Vagina (tissue), 2 donors: Measurements from ENCODE around the gene JPH4. TPM values are rescaled to one million over a fixed set of nuclear protein-coding genes. Genes with fewer than 3 reads are reported as not detected.

Experiments
- DNase-seq, 2 donors: peaks; one replicate each; pipeline ENCODE4 v3.0.0-alpha.2; 2017; ENCODE audit errors: extremely low spot score in 2 of 2
- H3K27ac ChIP-seq: fragments of 200-600 bp; sonication (generic); one replicate; pipeline ENCODE4 v1.5.1; 2019
- H3K27me3 ChIP-seq: fragments of 200-600 bp; sonication (generic); one replicate; pipeline ENCODE4 v1.5.1; 2019
- H3K36me3 ChIP-seq, 2 donors: fragments of 200-600 bp; sonication (generic); one replicate each; pipeline ENCODE4 v1.5.1; 2017 to 2019
- H3K4me1 ChIP-seq: fragments of 200-600 bp; sonication (generic); one replicate; pipeline ENCODE4 v1.5.1; 2019
- H3K4me3 ChIP-seq, 2 donors: fragments of 200-600 bp; sonication (generic); 1 replicate in 1 of 2; 2 replicates in 1 of 2; pipeline ENCODE4 v1.5.1; 2016 to 2019
- H3K9me3 ChIP-seq: fragments of 200-600 bp; sonication (generic); one replicate; pipeline ENCODE4 v1.5.1; 2019
- POLR2A ChIP-seq, 2 donors: fragments of 450-650 bp; IDR thresholded peaks; one replicate each; pipeline ENCODE4 v1.6.1; 2017; ENCODE audit warnings: antibody characterized with exemption in 2 of 2, mild to moderate bottlenecking in 2 of 2, moderate library complexity in 2 of 2
- POLR2AphosphoS5 ChIP-seq, 2 donors: sonication (generic); formaldehyde crosslinking; IDR thresholded peaks; one replicate each; pipeline ENCODE4 v1.9.0; 2017; ENCODE audit warnings: antibody characterized with exemption in 2 of 2, mild to moderate bottlenecking in 2 of 2, low read depth in 1 of 2; ENCODE audit not compliant: insufficient read depth in 1 of 2
- intact Hi-C: fragments of 100-400 bp; cut with DNase I; formaldehyde crosslinking; loops from one replicate; pipeline ENCODE4 v1.15.1; 2023
- total RNA-seq: library from RNA; depleted of rRNA; stranded (reverse); fragments of >200 nt; gene quantifications from one replicate; pipeline ENCODE4 v1.2.3, GENCODE V29; 2016
- TF ChIP-seq, protein P1 (sequence below), 3 experiments: fragments of 450-650 bp in 2 of 3; fragments of 200-600 bp in 1 of 3; sonication (generic) in 1 of 3; IDR thresholded peaks; one replicate each; pipeline ENCODE4 v1.5.1; 2017 to 2019; ENCODE audit warnings: antibody characterized with exemption in 3 of 3, mild to moderate bottlenecking in 2 of 3, moderate library complexity in 2 of 3

Gene JPH4
- total RNA-seq, 1 donor from 2014 or later: 10.6 TPM

DNA sequence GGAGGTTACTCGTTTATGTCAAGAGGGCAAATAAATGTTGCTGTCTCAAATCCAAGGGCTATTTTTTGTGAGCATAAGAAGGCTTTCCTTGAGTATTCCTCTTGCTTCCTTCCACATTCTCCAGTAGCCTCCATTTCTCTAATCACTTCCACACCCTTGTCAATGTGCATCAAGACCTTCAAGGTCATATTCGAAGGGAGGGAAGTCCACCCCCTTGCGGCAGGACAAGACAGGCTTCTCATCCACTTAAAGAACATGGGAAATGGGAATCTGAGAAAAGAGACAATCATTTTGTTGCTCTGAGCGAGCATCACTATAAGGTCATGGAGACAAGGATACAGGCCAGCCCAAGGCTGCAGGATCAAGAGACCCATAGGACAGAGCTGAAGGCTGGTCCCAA lies 44.4 kb upstream of the JPH4 start:
- Histone ChIP-seq H3K27ac (no peak overlapping the region), H3K4me1 (no peaks in the 10 kb centered on the region), H3K36me3 (no peaks in the 10 kb centered on the region), H3K9me3 (no peaks in the 10 kb centered on the region), H3K4me3 (no peak overlapping the region), H3K27me3 (no peaks in the 10 kb centered on the region)
- DNase-seq: peak in 1 of 2 donors; percentile 46
- no peak for TF ChIP-seq POLR2A (IDR thresholded peaks at IDR 0.05)
- TF ChIP-seq POLR2AphosphoS5 (IDR thresholded peaks at IDR 0.05; ENCODE audit: insufficient read depth in 1 of 2, low read depth in 1 of 2): no peak
- TF ChIP-seq, protein P1, sequence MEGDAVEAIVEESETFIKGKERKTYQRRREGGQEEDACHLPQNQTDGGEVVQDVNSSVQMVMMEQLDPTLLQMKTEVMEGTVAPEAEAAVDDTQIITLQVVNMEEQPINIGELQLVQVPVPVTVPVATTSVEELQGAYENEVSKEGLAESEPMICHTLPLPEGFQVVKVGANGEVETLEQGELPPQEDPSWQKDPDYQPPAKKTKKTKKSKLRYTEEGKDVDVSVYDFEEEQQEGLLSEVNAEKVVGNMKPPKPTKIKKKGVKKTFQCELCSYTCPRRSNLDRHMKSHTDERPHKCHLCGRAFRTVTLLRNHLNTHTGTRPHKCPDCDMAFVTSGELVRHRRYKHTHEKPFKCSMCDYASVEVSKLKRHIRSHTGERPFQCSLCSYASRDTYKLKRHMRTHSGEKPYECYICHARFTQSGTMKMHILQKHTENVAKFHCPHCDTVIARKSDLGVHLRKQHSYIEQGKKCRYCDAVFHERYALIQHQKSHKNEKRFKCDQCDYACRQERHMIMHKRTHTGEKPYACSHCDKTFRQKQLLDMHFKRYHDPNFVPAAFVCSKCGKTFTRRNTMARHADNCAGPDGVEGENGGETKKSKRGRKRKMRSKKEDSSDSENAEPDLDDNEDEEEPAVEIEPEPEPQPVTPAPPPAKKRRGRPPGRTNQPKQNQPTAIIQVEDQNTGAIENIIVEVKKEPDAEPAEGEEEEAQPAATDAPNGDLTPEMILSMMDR (IDR thresholded peaks at IDR 0.05): no peak
- intact Hi-C loops: no loop called here

DNA sequence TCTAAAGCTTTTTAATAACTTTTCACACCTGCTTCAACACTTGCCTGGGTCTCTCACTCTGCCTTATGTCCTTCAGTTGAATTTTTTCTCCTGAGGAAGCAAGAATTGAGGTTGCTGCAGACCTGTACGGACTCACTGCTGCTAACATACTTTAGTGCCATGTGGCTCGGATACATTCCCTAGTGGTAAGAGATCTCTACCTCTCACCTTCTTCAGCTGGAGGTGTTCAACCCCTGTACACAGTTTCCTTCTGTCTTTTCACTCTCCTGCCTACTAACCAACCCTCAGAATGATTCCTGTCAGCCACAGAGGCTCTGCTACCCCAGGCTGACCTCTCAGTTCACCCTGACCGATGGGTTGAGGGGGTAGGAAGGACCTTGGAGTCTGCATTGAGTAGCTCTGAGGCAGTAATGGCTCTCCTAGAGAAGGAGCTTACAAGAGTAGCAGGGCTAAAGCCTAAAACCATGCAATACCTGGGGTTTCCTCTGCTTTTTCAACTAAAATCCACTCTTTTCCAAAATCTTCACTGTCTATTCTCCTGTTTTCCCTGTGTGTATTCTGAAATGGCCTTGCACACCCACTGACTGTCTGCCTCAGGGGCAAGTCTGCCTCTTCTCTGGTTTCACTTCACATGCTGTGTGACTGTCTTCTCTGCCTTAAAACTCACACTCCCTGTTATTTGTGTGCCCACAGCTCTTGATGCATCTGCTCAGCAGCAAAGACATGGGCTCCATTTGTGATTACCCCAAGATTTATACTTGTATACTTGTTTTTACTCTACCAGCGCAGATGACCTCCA lies 43.5 kb upstream of the JPH4 start:
- Histone ChIP-seq H3K27me3 (no peaks in the 10 kb centered on the region), H3K4me3 (no peak overlapping the region), H3K27ac (no peak overlapping the region), H3K36me3 (no peaks in the 10 kb centered on the region), H3K9me3 (no peaks in the 10 kb centered on the region), H3K4me1 (no peaks in the 10 kb centered on the region)
- DNase-seq: no peak
- no peak for TF ChIP-seq POLR2A (IDR thresholded peaks at IDR 0.05)
- TF ChIP-seq, protein P1 (IDR thresholded peaks at IDR 0.05): no peak
- no peak for TF ChIP-seq POLR2AphosphoS5 (IDR thresholded peaks at IDR 0.05; ENCODE audit: insufficient read depth in 1 of 2, low read depth in 1 of 2)
- intact Hi-C loops: no loop called here

DNA sequence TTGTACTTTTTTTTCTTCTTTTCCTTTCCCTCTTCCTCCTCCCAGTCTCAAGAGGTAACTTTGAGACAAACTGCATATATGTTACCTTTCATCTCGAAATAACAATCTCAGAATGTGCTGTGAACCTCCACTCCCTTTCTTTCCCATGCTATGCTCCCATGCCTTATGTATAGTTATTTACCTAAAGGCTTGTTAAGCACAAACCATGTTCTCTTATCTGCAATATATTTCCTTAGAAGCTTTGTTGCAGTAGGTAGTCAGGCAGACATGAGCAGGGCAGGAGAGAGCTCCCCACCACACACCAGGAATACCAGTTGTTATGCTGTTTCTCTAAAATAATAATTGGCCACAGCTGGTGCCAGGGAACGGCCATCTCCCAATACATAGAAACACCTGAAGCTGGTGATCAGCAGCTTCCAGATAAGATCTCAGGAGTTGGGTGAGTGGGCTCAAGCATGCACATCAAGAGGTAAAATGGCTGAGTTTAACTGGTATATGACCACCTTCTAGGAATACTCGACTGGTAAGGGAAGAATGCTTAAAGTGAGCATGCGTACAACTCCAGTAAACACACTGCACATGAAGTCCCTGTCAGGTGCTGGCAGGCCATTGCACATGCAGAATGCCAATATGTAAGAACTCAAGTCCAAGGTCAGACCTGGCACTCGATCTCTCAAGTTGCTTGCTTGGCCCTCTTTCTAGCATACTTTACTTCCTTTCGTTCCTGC lies 42.8 kb upstream of the JPH4 start:
- Histone ChIP-seq H3K36me3 (no peaks in the 10 kb centered on the region), H3K4me1 (no peaks in the 10 kb centered on the region), H3K27me3 (no peaks in the 10 kb centered on the region), H3K27ac (no peak overlapping the region), H3K4me3 (no peak overlapping the region), H3K9me3 (no peaks in the 10 kb centered on the region)
- no peak for DNase-seq
- TF ChIP-seq, protein P1 (IDR thresholded peaks at IDR 0.05): no peak
- intact Hi-C loops: no loop called here

GRCh38 chr14:23620177-23620702 lies 41.6 kb upstream of the JPH4 start:
- H3K9me3 ChIP-seq: no peaks in the 10 kb centered on the region
- intact Hi-C loops: no loop called here
- H3K27ac ChIP-seq: no peak overlapping the region
- no peak overlapping the region for H3K4me3 ChIP-seq
- no peak for DNase-seq
- no peaks in the 10 kb centered on the region for H3K4me1 ChIP-seq
- TF ChIP-seq, protein P1 (IDR thresholded peaks at IDR 0.05): no peak
- TF ChIP-seq POLR2AphosphoS5 (IDR thresholded peaks at IDR 0.05; ENCODE audit: insufficient read depth in 1 of 2, low read depth in 1 of 2): no peak
- TF ChIP-seq POLR2A (IDR thresholded peaks at IDR 0.05): no peak
- H3K27me3 ChIP-seq: no peaks in the 10 kb centered on the region
- H3K36me3 ChIP-seq: no peaks in the 10 kb centered on the region
